Coronary artery (tissue), 2 donors: ENCODE results near the gene TMPRSS9.

Experiments used
- DNase-seq: peaks from one replicate; pipeline ENCODE4 v3.0.0-alpha.2; 2017; ENCODE audit warnings: low spot score
- H3K27ac ChIP-seq, 2 donors: fragments of 200-600 bp; sonication (generic); one replicate each; pipeline ENCODE4 v1.5.1; 2016 to 2019
- H3K4me3 ChIP-seq: fragments of 200-600 bp; sonication (generic); 2 replicates; pipeline ENCODE4 v1.5.1; 2016; ENCODE audit warnings: mild to moderate bottlenecking, moderate library complexity
- CTCF ChIP-seq: fragments of 200-600 bp; sonication (generic); IDR thresholded peaks from one replicate; pipeline ENCODE4 v1.5.1; 2019; ENCODE audit warnings: antibody characterized with exemption

TMPRSS9 gene

GRCh38 chr19:2429917-2430535 is 70.0 kb downstream of the TMPRSS9 start:
- Histone ChIP-seq H3K27ac (no peak overlapping the region), H3K4me3 (no peak overlapping the region)
- no peak for TF ChIP-seq CTCF
- DNase-seq = no peak

- Histone ChIP-seq H3K4me3 (no peak overlapping the region), H3K27ac (no peak overlapping the region)
- no peak for DNase-seq
- no peak for TF ChIP-seq CTCF
Observed at GRCh38 chr19:2431318-2432055, 71.4 kb downstream of the TMPRSS9 start.

GRCh38 chr19:2432131-2432848 is 72.2 kb downstream of the TMPRSS9 start:
- no peak overlapping the region for H3K27ac ChIP-seq
- DNase-seq = no peak
- TF ChIP-seq CTCF = no peak
- no peak overlapping the region for H3K4me3 ChIP-seq

- no peak for DNase-seq
- Histone ChIP-seq H3K4me3 (no peak overlapping the region), H3K27ac (no peak overlapping the region)
- TF ChIP-seq CTCF = no peak
Observed at GRCh38 chr19:2433854-2434253, 73.8 kb downstream of the TMPRSS9 start.

- no peak for DNase-seq
- TF ChIP-seq CTCF = no peak
- H3K4me3 ChIP-seq = no peak overlapping the region
Observed at GRCh38 chr19:2434267-2434666, 74.2 kb downstream of the TMPRSS9 start.

GRCh38 chr19:2434721-2435265 is 74.7 kb downstream of the TMPRSS9 start:
- Histone ChIP-seq H3K4me3 (no peak overlapping the region), H3K27ac (no peak overlapping the region)
- TF ChIP-seq CTCF = no peak
- no peak for DNase-seq

More at GRCh38 chr19:2434267-2434666, 74.2 kb downstream of the TMPRSS9 start:
- H3K27ac ChIP-seq = no peak overlapping the region
